K562 (cell line): ENCODE measurements around the gene CDC123. TPM values are rescaled to one million over a fixed set of nuclear protein-coding genes. Genes with fewer than 3 reads are reported as not detected.
A peak's percentile ranks its signal among the peaks of the same experiment; 100 is the strongest.

Source experiments
- AFF4 ChIP-seq: sonication (generic); formaldehyde crosslinking; IDR thresholded peaks from 2 replicates; pipeline ENCODE4 v1.8.0; 2023; ENCODE audit warnings: mild to moderate bottlenecking, missing genetic modification reagents
- ETS1 ChIP-seq: conservative IDR thresholded peaks from 2 replicates; pipeline ENCODE4 v1.6.1; 2011; ENCODE audit warnings: low read depth, mild to moderate bottlenecking, low read length; ENCODE audit not compliant: control insufficient read depth
- FOXK2 ChIP-seq, 2 experiments: fragments of 450-650 bp; IDR thresholded peaks in 1 of 2; conservative IDR thresholded peaks in 1 of 2; 2 replicates each; pipeline ENCODE4 v1.6.1; 2016; ENCODE audit warnings: low read depth in 2 of 2, mild to moderate bottlenecking in 1 of 2
- FOXM1 ChIP-seq, 2 experiments: fragments of 450-650 bp in 1 of 2; sonication (generic) in 1 of 2; formaldehyde crosslinking in 1 of 2; IDR thresholded peaks; 2 replicates each; pipeline versions ENCODE4 v1.6.1 to v1.9.0; 2017 to 2022; ENCODE audit warnings: low read depth in 2 of 2, mild to moderate bottlenecking in 2 of 2, missing genetic modification reagents in 1 of 2, moderate library complexity in 1 of 2
- HDAC1 ChIP-seq, 2 experiments: fragments of 450-650 bp; IDR thresholded peaks; 2 replicates each; pipeline ENCODE4 v1.6.1; 2016 to 2017; ENCODE audit warnings: inconsistent platforms in 1 of 2, mild to moderate bottlenecking in 1 of 2, moderate library complexity in 1 of 2
- HDAC6 ChIP-seq: IDR thresholded peaks from 2 replicates; pipeline ENCODE4 v1.6.1; 2012; ENCODE audit warnings: low read depth, mild to moderate bottlenecking, control low read depth, inconsistent platforms, low read length, moderate library complexity
- JUND ChIP-seq, 2 experiments: IDR thresholded peaks; 2 replicates in 1 of 2; 3 replicates in 1 of 2; pipeline ENCODE4 v1.6.1; 2011; ENCODE audit warnings: borderline replicate concordance in 2 of 2, low read depth in 2 of 2, low read length in 2 of 2, improper control_type of control experiment in 1 of 2, missing biosample characterization in 1 of 2, missing genetic modification characterization in 1 of 2, missing genetic modification reagents in 1 of 2
- MECOM ChIP-seq: fragments of 250-450 bp; sonication (Bioruptor Pico); IDR thresholded peaks from 2 replicates; pipeline ENCODE4 v1.8.0; 2022; ENCODE audit warnings: inconsistent platforms
- NR2F6 ChIP-seq: fragments of 450-650 bp; formaldehyde crosslinking; IDR thresholded peaks from 2 replicates; pipeline ENCODE4 v1.4.0; 2020; ENCODE audit warnings: mild to moderate bottlenecking
- SETDB1 ChIP-seq: IDR thresholded peaks from one replicate; pipeline ENCODE4 v1.6.1; 2012; ENCODE audit warnings: low read length, control low read depth, inconsistent platforms
- SOX6 ChIP-seq: fragments of 450-650 bp; IDR thresholded peaks from 2 replicates; pipeline ENCODE4 v1.6.1; 2014; ENCODE audit warnings: mild to moderate bottlenecking
- STAT5B ChIP-seq: fragments of 250-450 bp; sonication (Bioruptor Pico); IDR thresholded peaks from 2 replicates; pipeline ENCODE4 v1.8.0; 2021; ENCODE audit warnings: mild to moderate bottlenecking, inconsistent platforms
- ZBTB9 ChIP-seq: fragments of 450-650 bp; formaldehyde crosslinking; IDR thresholded peaks from 2 replicates; pipeline ENCODE4 v1.4.0; 2020; ENCODE audit warnings: mild to moderate bottlenecking, moderate library complexity
- ZNF57 ChIP-seq: fragments of 450-650 bp; formaldehyde crosslinking; IDR thresholded peaks from 2 replicates; pipeline ENCODE4 v1.4.0; 2020; ENCODE audit warnings: mild to moderate bottlenecking, moderate library complexity
- ZNF644 ChIP-seq: fragments of 200-800 bp; sonication (Bioruptor generic); IDR thresholded peaks from 2 replicates; pipeline ENCODE4 v1.6.1; 2016; ENCODE audit warnings: low read depth, missing genetic modification characterization, missing compliant biosample characterization
- polyA plus RNA-seq, 8 experiments: library from polyadenylated mRNA; depleted of rRNA in 4 of 8; stranded (reverse) in 5 of 8; unstranded in 3 of 8; fragments of >200 nt; fragmentation: Nextera tagmentation in 2 of 8; fragmentation: Illumina TruSeq in 1 of 8; extraction: Ambion mirVana in 2 of 8; extraction: Trizol in 1 of 8; gene quantifications; 2 replicates each; pipeline versions ENCODE4 v1.2.1 to v1.2.3, GENCODE V29; 2011 to 2014; ENCODE audit warnings: inconsistent platforms in 1 of 8, missing spikeins in 1 of 8
- total RNA-seq, 7 experiments: library from RNA; depleted of rRNA in 6 of 7; stranded (reverse); fragments of >200 nt in 6 of 7; fragmentation: Illumina TruSeq in 2 of 7; extraction: Trizol in 2 of 7; gene quantifications; 2 replicates each; pipeline versions ENCODE4 v1.2.1 to v1.2.3, GENCODE V29; 2011 to 2021; ENCODE audit warnings: low replicate concordance in 1 of 7
- TF ChIP-seq, protein P1 (sequence below): IDR thresholded peaks from 3 replicates; pipeline ENCODE4 v1.6.1; 2011; ENCODE audit warnings: borderline replicate concordance, mild to moderate bottlenecking; ENCODE audit not compliant: insufficient read length, insufficient read depth
- TF ChIP-seq, protein P2 (sequence below): fragments of 450-650 bp; IDR thresholded peaks from 2 replicates; pipeline ENCODE4 v1.6.1; 2016; ENCODE audit warnings: missing biosample characterization, missing genetic modification characterization

The CDC123 gene
- total and polyA plus RNA-seq, 9 of the 15 experiments (the other 6 are each of a cell fraction or from before 2014, with no cell fraction given), result 137 to 288 (median 175) TPM

DNA sequence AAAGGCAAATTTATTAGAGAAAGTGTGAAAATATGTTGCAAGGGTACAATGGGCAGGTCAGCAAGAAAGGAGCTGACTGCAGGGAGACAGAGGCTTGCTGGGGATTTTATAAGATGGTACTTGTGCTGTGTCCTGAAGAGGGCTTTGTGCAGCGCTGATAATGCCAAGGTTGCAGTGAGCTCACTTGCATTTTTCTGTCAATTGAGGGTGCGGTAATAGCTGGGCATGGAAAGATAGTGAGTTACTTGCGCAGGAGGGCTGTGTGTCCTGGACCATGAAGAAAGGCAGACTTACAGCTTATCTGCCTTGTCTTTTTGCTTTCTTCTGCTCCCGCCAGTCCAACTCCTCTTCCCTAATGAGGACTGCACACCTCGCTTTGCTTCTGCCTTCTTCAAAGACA is 12.5 kb downstream of the CDC123 start (continued):
- TF ChIP-seq, protein P1, sequence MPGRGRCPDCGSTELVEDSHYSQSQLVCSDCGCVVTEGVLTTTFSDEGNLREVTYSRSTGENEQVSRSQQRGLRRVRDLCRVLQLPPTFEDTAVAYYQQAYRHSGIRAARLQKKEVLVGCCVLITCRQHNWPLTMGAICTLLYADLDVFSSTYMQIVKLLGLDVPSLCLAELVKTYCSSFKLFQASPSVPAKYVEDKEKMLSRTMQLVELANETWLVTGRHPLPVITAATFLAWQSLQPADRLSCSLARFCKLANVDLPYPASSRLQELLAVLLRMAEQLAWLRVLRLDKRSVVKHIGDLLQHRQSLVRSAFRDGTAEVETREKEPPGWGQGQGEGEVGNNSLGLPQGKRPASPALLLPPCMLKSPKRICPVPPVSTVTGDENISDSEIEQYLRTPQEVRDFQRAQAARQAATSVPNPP, result no peak
- no peak for TF ChIP-seq MECOM
- no peak for TF ChIP-seq ETS1
- no peak for TF ChIP-seq STAT5B (CRISPR knock-in tag)
- no peak for TF ChIP-seq AFF4 (CRISPR knock-in tag)
- no peak for TF ChIP-seq ZNF644
- no peak for TF ChIP-seq HDAC1 (IDR thresholded peaks at IDR 0.05)
- TF ChIP-seq FOXK2 (conservative IDR thresholded peaks at IDR 0.05 in 1 of 2, IDR thresholded peaks at IDR 0.05 in 1 of 2; ENCODE audit: low read depth in 2 of 2), result no peak
- no peak for TF ChIP-seq NR2F6 (CRISPR knock-in tag)
- peak; percentile 78 for TF ChIP-seq SOX6
- TF ChIP-seq ZBTB9 (CRISPR knock-in tag), result no peak
- TF ChIP-seq HDAC6, result no peak
- no peak for TF ChIP-seq SETDB1
- TF ChIP-seq, protein P2, sequence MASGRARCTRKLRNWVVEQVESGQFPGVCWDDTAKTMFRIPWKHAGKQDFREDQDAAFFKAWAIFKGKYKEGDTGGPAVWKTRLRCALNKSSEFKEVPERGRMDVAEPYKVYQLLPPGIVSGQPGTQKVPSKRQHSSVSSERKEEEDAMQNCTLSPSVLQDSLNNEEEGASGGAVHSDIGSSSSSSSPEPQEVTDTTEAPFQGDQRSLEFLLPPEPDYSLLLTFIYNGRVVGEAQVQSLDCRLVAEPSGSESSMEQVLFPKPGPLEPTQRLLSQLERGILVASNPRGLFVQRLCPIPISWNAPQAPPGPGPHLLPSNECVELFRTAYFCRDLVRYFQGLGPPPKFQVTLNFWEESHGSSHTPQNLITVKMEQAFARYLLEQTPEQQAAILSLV, result no peak
- no peak for TF ChIP-seq ZNF57 (CRISPR knock-in tag)
- TF ChIP-seq FOXM1 (IDR thresholded peaks at IDR 0.05; ENCODE audit: low read depth), result peak; percentile 33; the same call in 1 of the 2 replicates
- no peak for TF ChIP-seq FOXM1 (CRISPR knock-in tag; IDR thresholded peaks at IDR 0.05; ENCODE audit: low read depth)
- peak; percentile 63; the same call in 1 of the 2 replicates for TF ChIP-seq JUND (IDR thresholded peaks at IDR 0.05; ENCODE audit: borderline replicate concordance, low read depth, low read length)
- peak; percentile 33; the same call in 1 of the 3 replicates for TF ChIP-seq JUND (tag; IDR thresholded peaks at IDR 0.05; ENCODE audit: borderline replicate concordance, low read depth, low read length)
